ENCODE data around the gene CGNL1.

Gene CGNL1

GRCh38 chr15:57387564-57388076 is 11.3 kb downstream of the CGNL1 start:
- Mint-ChIP-seq H3K27me3 (no peaks in the 10 kb centered on the region), H3K27ac (no peak overlapping the region), H3K4me1 (ENCODE audit: low read depth) (no peaks in the 10 kb centered on the region), H3K4me3 (no peak overlapping the region), H3K9me3 (ENCODE audit: low read depth) (no peaks in the 10 kb centered on the region), H3K36me3 (no peaks in the 10 kb centered on the region)

- Mint-ChIP-seq H3K27ac (no peak overlapping the region), H3K9me3 (ENCODE audit: low read depth) (no peaks in the 10 kb centered on the region), H3K4me1 (ENCODE audit: low read depth) (no peaks in the 10 kb centered on the region), H3K4me3 (no peak overlapping the region), H3K36me3 (no peaks in the 10 kb centered on the region), H3K27me3 (no peaks in the 10 kb centered on the region)
These were observed 12.2 kb downstream of the CGNL1 start for GRCh38 chr15:57388464-57388863.

GRCh38 chr15:57389991-57390390 is 13.7 kb downstream of the CGNL1 start:
- Mint-ChIP-seq H3K4me1 (ENCODE audit: low read depth) (no peaks in the 10 kb centered on the region), H3K27ac (no peak overlapping the region), H3K27me3 (no peaks in the 10 kb centered on the region), H3K36me3 (no peaks in the 10 kb centered on the region), H3K9me3 (ENCODE audit: low read depth) (no peaks in the 10 kb centered on the region), H3K4me3 (no peak overlapping the region)

- Mint-ChIP-seq H3K4me3 (no peak overlapping the region), H3K9me3 (ENCODE audit: low read depth) (no peaks in the 10 kb centered on the region), H3K4me1 (ENCODE audit: low read depth) (no peaks in the 10 kb centered on the region), H3K36me3 (no peaks in the 10 kb centered on the region), H3K27me3 (no peaks in the 10 kb centered on the region), H3K27ac (no peak overlapping the region)
These were observed 14.3 kb downstream of the CGNL1 start for GRCh38 chr15:57390583-57390982.

GRCh38 chr15:57391537-57391936 is 15.2 kb downstream of the CGNL1 start:
- H3K4me3 Mint-ChIP-seq, result no peak overlapping the region
- no peaks in the 10 kb centered on the region for H3K9me3 Mint-ChIP-seq (ENCODE audit: low read depth)
- H3K36me3 Mint-ChIP-seq, result no peaks in the 10 kb centered on the region
- no peaks in the 10 kb centered on the region for H3K27me3 Mint-ChIP-seq
- H3K4me1 Mint-ChIP-seq (ENCODE audit: low read depth), result no peaks in the 10 kb centered on the region
- no peak overlapping the region for H3K27ac Mint-ChIP-seq

GRCh38 chr15:57393061-57393460 is 16.8 kb downstream of the CGNL1 start:
- H3K9me3 Mint-ChIP-seq (ENCODE audit: low read depth), result no peaks in the 10 kb centered on the region
- H3K27me3 Mint-ChIP-seq, result peaks cover 2% of the 10 kb centered on the region
- no peak overlapping the region for H3K27ac Mint-ChIP-seq
- H3K4me1 Mint-ChIP-seq (ENCODE audit: low read depth), result no peaks in the 10 kb centered on the region
- H3K4me3 Mint-ChIP-seq, result no peak overlapping the region
- no peaks in the 10 kb centered on the region for H3K36me3 Mint-ChIP-seq

- Mint-ChIP-seq H3K4me3 (no peak overlapping the region), H3K27me3 (peaks cover 6% of the 10 kb centered on the region), H3K4me1 (ENCODE audit: low read depth) (no peaks in the 10 kb centered on the region), H3K36me3 (no peaks in the 10 kb centered on the region), H3K27ac (no peak overlapping the region), H3K9me3 (ENCODE audit: low read depth) (no peaks in the 10 kb centered on the region)
These were observed 19.0 kb downstream of the CGNL1 start for GRCh38 chr15:57395292-57395691.

GRCh38 chr15:57398336-57398735 is 22.0 kb downstream of the CGNL1 start:
- Mint-ChIP-seq H3K36me3 (no peaks in the 10 kb centered on the region), H3K27me3 (peaks cover 11% of the 10 kb centered on the region), H3K27ac (no peak overlapping the region), H3K4me1 (ENCODE audit: low read depth) (no peaks in the 10 kb centered on the region), H3K9me3 (ENCODE audit: low read depth) (no peaks in the 10 kb centered on the region), H3K4me3 (no peak overlapping the region)

GRCh38 chr15:57401546-57401945 is 25.2 kb downstream of the CGNL1 start:
- H3K4me3 Mint-ChIP-seq, result no peak overlapping the region
- no peaks in the 10 kb centered on the region for H3K4me1 Mint-ChIP-seq (ENCODE audit: low read depth)
- H3K27me3 Mint-ChIP-seq, result peaks cover 11% of the 10 kb centered on the region
- H3K9me3 Mint-ChIP-seq (ENCODE audit: low read depth), result no peaks in the 10 kb centered on the region
- no peaks in the 10 kb centered on the region for H3K36me3 Mint-ChIP-seq
- H3K27ac Mint-ChIP-seq, result no peak overlapping the region

GRCh38 chr15:57403017-57403416 is 26.7 kb downstream of the CGNL1 start:
- Mint-ChIP-seq H3K27me3 (peaks cover 9% of the 10 kb centered on the region), H3K9me3 (ENCODE audit: low read depth) (no peaks in the 10 kb centered on the region), H3K36me3 (no peaks in the 10 kb centered on the region), H3K27ac (no peak overlapping the region), H3K4me1 (ENCODE audit: low read depth) (no peaks in the 10 kb centered on the region), H3K4me3 (no peak overlapping the region)

- Mint-ChIP-seq H3K9me3 (ENCODE audit: low read depth) (no peaks in the 10 kb centered on the region), H3K27ac (no peak overlapping the region), H3K36me3 (no peaks in the 10 kb centered on the region), H3K4me3 (no peak overlapping the region), H3K4me1 (ENCODE audit: low read depth) (no peaks in the 10 kb centered on the region), H3K27me3 (peaks cover 9% of the 10 kb centered on the region)
These were observed 27.4 kb downstream of the CGNL1 start for GRCh38 chr15:57403566-57404325.

- Mint-ChIP-seq H3K4me1 (ENCODE audit: low read depth) (no peaks in the 10 kb centered on the region), H3K4me3 (no peak overlapping the region), H3K9me3 (ENCODE audit: low read depth) (no peaks in the 10 kb centered on the region), H3K27me3 (peaks cover 7% of the 10 kb centered on the region), H3K27ac (no peak overlapping the region), H3K36me3 (no peaks in the 10 kb centered on the region)
These were observed 28.8 kb downstream of the CGNL1 start for GRCh38 chr15:57405133-57405532.

GRCh38 chr15:57406062-57406772 is 29.9 kb downstream of the CGNL1 start:
- H3K4me3 Mint-ChIP-seq, result no peak overlapping the region

GRCh38 chr15:57410373-57410772 is 34.1 kb downstream of the CGNL1 start:
- H3K36me3 Mint-ChIP-seq, result no peaks in the 10 kb centered on the region
- peaks cover 4% of the 10 kb centered on the region for H3K27me3 Mint-ChIP-seq
- no peak overlapping the region for H3K27ac Mint-ChIP-seq
- no peak overlapping the region for H3K4me3 Mint-ChIP-seq
- no peaks in the 10 kb centered on the region for H3K4me1 Mint-ChIP-seq (ENCODE audit: low read depth)
- H3K9me3 Mint-ChIP-seq (ENCODE audit: low read depth), result no peaks in the 10 kb centered on the region

More at GRCh38 chr15:57406062-57406772, 29.9 kb downstream of the CGNL1 start:
- H3K36me3 Mint-ChIP-seq, result no peaks in the 10 kb centered on the region
- H3K27ac Mint-ChIP-seq, result no peak overlapping the region
- H3K27me3 Mint-ChIP-seq, result peaks cover 4% of the 10 kb centered on the region
- H3K9me3 Mint-ChIP-seq (ENCODE audit: low read depth), result no peaks in the 10 kb centered on the region
- no peaks in the 10 kb centered on the region for H3K4me1 Mint-ChIP-seq (ENCODE audit: low read depth)

- H3K27me3 Mint-ChIP-seq, result peaks cover 4% of the 10 kb centered on the region
These were observed 35.9 kb downstream of the CGNL1 start for GRCh38 chr15:57411945-57412768.

More at GRCh38 chr15:57411945-57412768, 35.9 kb downstream of the CGNL1 start:
- no peaks in the 10 kb centered on the region for H3K36me3 Mint-ChIP-seq
- H3K4me1 Mint-ChIP-seq (ENCODE audit: low read depth), result no peaks in the 10 kb centered on the region
- no peak overlapping the region for H3K27ac Mint-ChIP-seq
- no peak overlapping the region for H3K4me3 Mint-ChIP-seq
- no peaks in the 10 kb centered on the region for H3K9me3 Mint-ChIP-seq (ENCODE audit: low read depth)
